Spleen (tissue), 11 donors: ENCODE results near the gene ERMN. TPM values are rescaled to one million over a fixed set of nuclear protein-coding genes. Genes with fewer than 3 reads are reported as not detected.

Source experiments
- DNase-seq: peaks from one replicate; pipeline ENCODE4 v3.0.0-alpha.2; 2020
- H3K27ac ChIP-seq, 8 donors: fragments of 200-600 bp; sonication (generic) in 7 of 8; 1 replicate in 4 of 8; 2 replicates in 4 of 8; pipeline versions ENCODE4 v1.5.0 to v1.8.0; 2016 to 2021; ENCODE audit warnings: inconsistent platforms in 4 of 8, mild to moderate bottlenecking in 4 of 8, moderate library complexity in 1 of 8
- H3K27me3 ChIP-seq, 7 donors: fragments of 200-600 bp; sonication (generic) in 6 of 7; replicated peaks in 1 of 7; 1 replicate in 4 of 7; 2 replicates in 3 of 7; pipeline versions ENCODE4 v1.5.0 to v1.8.0; 2016 to 2021; ENCODE audit warnings: inconsistent platforms in 3 of 7, mild to moderate bottlenecking in 1 of 7
- H3K36me3 ChIP-seq, 6 donors: fragments of 200-600 bp; sonication (generic) in 5 of 6; 1 replicate in 4 of 6; 2 replicates in 2 of 6; pipeline versions ENCODE4 v1.5.0 to v1.8.0; 2016 to 2021; ENCODE audit warnings: inconsistent platforms in 2 of 6
- H3K4me1 ChIP-seq, 6 donors: fragments of 200-600 bp; sonication (generic) in 5 of 6; 1 replicate in 3 of 6; 2 replicates in 3 of 6; pipeline versions ENCODE4 v1.5.0 to v1.8.0; 2016 to 2021; ENCODE audit warnings: inconsistent platforms in 3 of 6
- H3K4me3 ChIP-seq, 8 donors: fragments of 200-600 bp; sonication (generic) in 7 of 8; 1 replicate in 4 of 8; 2 replicates in 4 of 8; pipeline versions ENCODE4 v1.5.0 to v1.8.0; 2016 to 2021; ENCODE audit warnings: inconsistent platforms in 4 of 8, mild to moderate bottlenecking in 4 of 8, moderate library complexity in 2 of 8
- H3K9me3 ChIP-seq, 8 donors: fragments of 200-600 bp; sonication (generic) in 7 of 8; 1 replicate in 4 of 8; 2 replicates in 4 of 8; pipeline versions ENCODE4 v1.5.0 to v1.8.0; 2016 to 2021; ENCODE audit warnings: inconsistent platforms in 4 of 8
- POLR2A ChIP-seq, 3 donors: fragments of 450-650 bp; IDR thresholded peaks; one replicate each; pipeline ENCODE4 v1.5.1; 2017; ENCODE audit warnings: antibody characterized with exemption in 3 of 3, mild to moderate bottlenecking in 1 of 3
- POLR2AphosphoS5 ChIP-seq, 3 donors: sonication (generic); formaldehyde crosslinking; IDR thresholded peaks; one replicate each; pipeline ENCODE4 v1.5.1; 2017; ENCODE audit warnings: antibody characterized with exemption in 3 of 3
- WGBS, 5 donors: extraction: QIAGEN DNeasy Blood & Tissue Kit in 3 of 5; methylation state at CpG; one replicate each; pipeline versions ENCODE4 v1.1.5 to v1.1.7; 2013 to 2018; 5-methylcytosine and 5-hydroxymethylcytosine counted together
- intact Hi-C: fragments of 100-400 bp; cut with DNase I; formaldehyde crosslinking; loops from one replicate; pipeline ENCODE4 v1.15.0; 2023; ENCODE audit warnings: low total_unique reads
- polyA plus RNA-seq, 3 donors: library from polyadenylated mRNA; stranded (reverse); fragments of 200-250 nt; gene quantifications; one replicate each; pipeline ENCODE4 v1.2.1, GENCODE V29; 2013
- total RNA-seq, 7 donors: library from RNA; depleted of rRNA in 3 of 7; stranded (reverse); fragments of >200 nt in 3 of 7; fragmentation: NEBNext Ultra II Directional in 4 of 7; extraction: Animal tissue kit (Norgen Biotek cat#: 25700) in 4 of 7; gene quantifications; one replicate each; pipeline versions ENCODE4 v1.1.0 to v1.2.1, GENCODE V29; 2016 to 2021
- TF ChIP-seq, protein P1 (sequence below), 11 experiments: fragments of 200-600 bp in 7 of 11; fragments of 450-650 bp in 4 of 11; sonication (generic) in 4 of 11; IDR thresholded peaks in 8 of 11; conservative IDR thresholded peaks in 3 of 11; 1 replicate in 7 of 11; 2 replicates in 4 of 11; pipeline versions ENCODE4 v1.4.0 to v1.8.0; 2016 to 2021; ENCODE audit warnings: antibody characterized with exemption in 11 of 11, inconsistent platforms in 4 of 11, mild to moderate bottlenecking in 1 of 11
- donor health status: healthy with polysubstance abuse.
- donor health status: DM: no; HTN: no; CAD: no; lungs with moderate emphysema.
- donor health status: DM: no; HTN: no; CAD: no.
- donor health status: Bipolar disorder and iron deficiency.
- donor health status: healthy.
- donor health status: DM: no; HTN: no; CAD: no.
- donor health status: DM: yes; HTN: yes; CAD: no.

The ERMN gene
- total and polyA plus RNA-seq, 10 donors = 1.1 to 10.0 (median 3.2) TPM

DNA sequence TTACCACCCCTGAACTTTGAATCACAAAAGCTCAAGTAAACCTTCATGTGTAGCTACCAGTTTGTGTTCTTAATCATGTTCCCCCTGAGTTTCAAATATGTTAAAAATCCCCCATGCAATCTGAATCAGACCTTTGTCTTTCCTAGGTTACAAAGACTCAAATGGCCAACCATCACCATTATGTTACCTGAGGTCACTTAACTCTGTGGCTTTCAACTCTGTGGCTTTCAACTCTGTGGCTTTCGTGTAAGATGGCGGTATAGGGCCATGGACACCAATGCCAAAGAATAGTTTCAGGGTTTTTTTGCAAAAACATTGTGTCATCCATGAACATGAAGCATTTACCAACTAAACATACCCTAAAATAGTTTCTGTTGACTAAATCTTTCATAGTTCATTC, 6.7 kb downstream of the ERMN start:
- H3K9me3 ChIP-seq = no peaks in the 10 kb centered on the region
- no peaks in the 10 kb centered on the region for H3K36me3 ChIP-seq
- no peaks in the 10 kb centered on the region for H3K27me3 ChIP-seq
- whole genome bisulfite sequencing, 5 donors = 89 to 99% (median 97%) methylated on average over 2 of the region's 2 CpGs
- no peak overlapping the region for H3K27ac ChIP-seq
- TF ChIP-seq POLR2AphosphoS5 (IDR thresholded peaks at IDR 0.05) = no peak
- TF ChIP-seq POLR2A (IDR thresholded peaks at IDR 0.05) = no peak
- TF ChIP-seq, protein P1, sequence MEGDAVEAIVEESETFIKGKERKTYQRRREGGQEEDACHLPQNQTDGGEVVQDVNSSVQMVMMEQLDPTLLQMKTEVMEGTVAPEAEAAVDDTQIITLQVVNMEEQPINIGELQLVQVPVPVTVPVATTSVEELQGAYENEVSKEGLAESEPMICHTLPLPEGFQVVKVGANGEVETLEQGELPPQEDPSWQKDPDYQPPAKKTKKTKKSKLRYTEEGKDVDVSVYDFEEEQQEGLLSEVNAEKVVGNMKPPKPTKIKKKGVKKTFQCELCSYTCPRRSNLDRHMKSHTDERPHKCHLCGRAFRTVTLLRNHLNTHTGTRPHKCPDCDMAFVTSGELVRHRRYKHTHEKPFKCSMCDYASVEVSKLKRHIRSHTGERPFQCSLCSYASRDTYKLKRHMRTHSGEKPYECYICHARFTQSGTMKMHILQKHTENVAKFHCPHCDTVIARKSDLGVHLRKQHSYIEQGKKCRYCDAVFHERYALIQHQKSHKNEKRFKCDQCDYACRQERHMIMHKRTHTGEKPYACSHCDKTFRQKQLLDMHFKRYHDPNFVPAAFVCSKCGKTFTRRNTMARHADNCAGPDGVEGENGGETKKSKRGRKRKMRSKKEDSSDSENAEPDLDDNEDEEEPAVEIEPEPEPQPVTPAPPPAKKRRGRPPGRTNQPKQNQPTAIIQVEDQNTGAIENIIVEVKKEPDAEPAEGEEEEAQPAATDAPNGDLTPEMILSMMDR (IDR thresholded peaks at IDR 0.05 in 8 of 11, conservative IDR thresholded peaks at IDR 0.05 in 3 of 11) = no peak
- peaks cover 0 to 3% (median 0%) of the 10 kb centered on the region in 6 donors for H3K4me1 ChIP-seq
- H3K4me3 ChIP-seq = no peak overlapping the region
- DNase-seq = no peak
- intact Hi-C loops = no loop called here

- no peak overlapping the region for H3K4me3 ChIP-seq
- intact Hi-C loops = no loop called here
These were observed 9.7 kb downstream of the ERMN start for GRCh38 chr2:157315901-157316300.

GRCh38 chr2:157312866-157313486, 12.6 kb downstream of the ERMN start:
- no peaks in the 10 kb centered on the region for H3K9me3 ChIP-seq
- intact Hi-C loops = no loop called here
- no peaks in the 10 kb centered on the region for H3K27me3 ChIP-seq
- no peak for DNase-seq
- H3K4me1 ChIP-seq = no peaks in the 10 kb centered on the region
- no peaks in the 10 kb centered on the region for H3K36me3 ChIP-seq
- WGBS, 5 donors = 79 to 92% (median 89%) methylated on average over 1 of the region's 1 CpG
- no peak for TF ChIP-seq POLR2A (IDR thresholded peaks at IDR 0.05)
- no peak for TF ChIP-seq POLR2AphosphoS5 (IDR thresholded peaks at IDR 0.05)
- TF ChIP-seq, protein P1 (IDR thresholded peaks at IDR 0.05 in 8 of 11, conservative IDR thresholded peaks at IDR 0.05 in 3 of 11) = no peak
- H3K27ac ChIP-seq = no peak overlapping the region
- H3K4me3 ChIP-seq = no peak overlapping the region

More at GRCh38 chr2:157315901-157316300, 9.7 kb downstream of the ERMN start:
- 79 to 90% (median 87%) methylated on average over 4 of the region's 4 CpGs for WGBS, 5 donors
- H3K36me3 ChIP-seq = no peaks in the 10 kb centered on the region
- no peak for TF ChIP-seq POLR2A (IDR thresholded peaks at IDR 0.05)
- TF ChIP-seq, protein P1 (IDR thresholded peaks at IDR 0.05 in 8 of 11, conservative IDR thresholded peaks at IDR 0.05 in 3 of 11) = no peak
- TF ChIP-seq POLR2AphosphoS5 (IDR thresholded peaks at IDR 0.05) = no peak
- H3K27me3 ChIP-seq = no peaks in the 10 kb centered on the region
- no peak overlapping the region for H3K27ac ChIP-seq
- H3K4me1 ChIP-seq = no peaks in the 10 kb centered on the region
- no peak for DNase-seq
- no peaks in the 10 kb centered on the region for H3K9me3 ChIP-seq

DNA sequence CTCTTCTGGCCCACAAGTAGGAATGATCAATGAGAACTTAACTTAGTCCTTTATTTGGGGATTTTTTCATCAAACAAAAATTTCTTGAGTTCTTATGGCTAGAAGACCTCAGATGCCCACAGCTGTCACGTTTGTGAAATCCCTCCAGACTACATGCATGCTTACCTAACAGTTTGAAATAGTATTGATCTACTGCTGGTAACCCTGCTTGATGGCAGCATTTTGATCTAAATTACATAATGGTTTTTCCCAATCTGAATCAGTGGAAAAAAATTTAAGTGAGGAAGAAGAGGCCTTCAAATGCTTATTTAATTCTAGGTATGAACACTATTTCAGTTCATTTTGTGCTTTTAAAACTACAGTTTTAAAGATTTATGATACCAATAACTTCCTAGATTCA, 13.9 kb downstream of the ERMN start:
- TF ChIP-seq POLR2A (IDR thresholded peaks at IDR 0.05) (no peak), POLR2AphosphoS5 (IDR thresholded peaks at IDR 0.05) (no peak)
- TF ChIP-seq, protein P1 (IDR thresholded peaks at IDR 0.05 in 8 of 11, conservative IDR thresholded peaks at IDR 0.05 in 3 of 11) = no peak
- peaks cover 0 to 4% (median 0%) of the 10 kb centered on the region in 6 donors for H3K4me1 ChIP-seq
- H3K9me3 ChIP-seq = no peaks in the 10 kb centered on the region
- WGBS, 5 donors = 59 to 82% (median 71%) methylated on average over 1 of the region's 1 CpG
- H3K4me3 ChIP-seq = no peak overlapping the region
- H3K27me3 ChIP-seq = no peaks in the 10 kb centered on the region
- no peak overlapping the region for H3K27ac ChIP-seq
- no peaks in the 10 kb centered on the region for H3K36me3 ChIP-seq
- no peak for DNase-seq
- intact Hi-C loops = no loop called here
